ENCODE results near the gene TCF19.

DNA sequence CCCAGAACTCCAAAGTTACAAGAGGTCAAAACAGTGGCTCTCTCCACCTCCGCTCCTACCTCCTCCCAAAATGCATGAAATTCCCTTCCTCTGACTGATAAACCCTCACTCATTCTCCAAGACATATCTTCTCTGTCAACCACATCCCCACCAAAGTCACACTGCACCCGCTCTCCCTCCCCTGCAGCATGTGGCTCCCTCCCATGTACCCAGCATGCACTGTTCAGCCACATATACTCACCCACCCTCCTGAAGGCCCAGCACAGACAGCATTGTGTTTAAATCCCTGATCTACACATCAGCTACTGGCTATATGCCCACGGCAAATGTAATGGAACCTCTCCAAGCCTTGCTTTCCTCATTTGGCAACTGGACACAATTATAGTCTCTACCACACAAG lies 17.6 kb downstream of the TCF19 start:
- TF ChIP-seq, protein P1, sequence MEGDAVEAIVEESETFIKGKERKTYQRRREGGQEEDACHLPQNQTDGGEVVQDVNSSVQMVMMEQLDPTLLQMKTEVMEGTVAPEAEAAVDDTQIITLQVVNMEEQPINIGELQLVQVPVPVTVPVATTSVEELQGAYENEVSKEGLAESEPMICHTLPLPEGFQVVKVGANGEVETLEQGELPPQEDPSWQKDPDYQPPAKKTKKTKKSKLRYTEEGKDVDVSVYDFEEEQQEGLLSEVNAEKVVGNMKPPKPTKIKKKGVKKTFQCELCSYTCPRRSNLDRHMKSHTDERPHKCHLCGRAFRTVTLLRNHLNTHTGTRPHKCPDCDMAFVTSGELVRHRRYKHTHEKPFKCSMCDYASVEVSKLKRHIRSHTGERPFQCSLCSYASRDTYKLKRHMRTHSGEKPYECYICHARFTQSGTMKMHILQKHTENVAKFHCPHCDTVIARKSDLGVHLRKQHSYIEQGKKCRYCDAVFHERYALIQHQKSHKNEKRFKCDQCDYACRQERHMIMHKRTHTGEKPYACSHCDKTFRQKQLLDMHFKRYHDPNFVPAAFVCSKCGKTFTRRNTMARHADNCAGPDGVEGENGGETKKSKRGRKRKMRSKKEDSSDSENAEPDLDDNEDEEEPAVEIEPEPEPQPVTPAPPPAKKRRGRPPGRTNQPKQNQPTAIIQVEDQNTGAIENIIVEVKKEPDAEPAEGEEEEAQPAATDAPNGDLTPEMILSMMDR (IDR thresholded peaks at IDR 0.05; ENCODE audit: extremely low read depth in 1 of 2, insufficient read depth in 1 of 2, low read depth in 1 of 2, low read length in 2 of 2) = no peak
- no peak for TF ChIP-seq POLR2A (IDR thresholded peaks at IDR 0.05; ENCODE audit: low read depth, low read length)
- TF ChIP-seq MYC (IDR thresholded peaks at IDR 0.05; ENCODE audit: low read depth, low read length) = no peak

Measured in endothelial cell of umbilical vein (primary cell).